A549 (cell line): ENCODE data around the gene GBA2. TPM values are rescaled to one million over a fixed set of nuclear protein-coding genes. Genes with fewer than 3 reads are reported as not detected.
A peak's percentile ranks its signal among the peaks of the same experiment; 100 is the strongest.

Experiments
- ATAC-seq, 2 experiments: fragments of 200-7000 bp in 1 of 2; fragments of >200 bp in 1 of 2; cut with Nextera tagmentation in 1 of 2; cut with Tn5 transposase in 1 of 2; 3 replicates each; pipeline versions ENCODE4 v1.8.0 to v1.9.1; 2018 to 2020; ENCODE audit warnings: mild to moderate bottlenecking in 1 of 2, moderate library complexity in 1 of 2
- CTCF ChIA-PET: fragments of 300-600 bp; sonication (Branson Sonifier 250); formaldehyde crosslinking; extraction: SDS; loops from one replicate; lab custom pipeline; 2021; ENCODE audit warnings: antibody characterized with exemption, inconsistent platforms; lab: Yijun Ruan, JAX
- POLR2A ChIA-PET: fragments of 350-600 bp; formaldehyde crosslinking; extraction: SDS; loops from one replicate; lab custom pipeline; 2021; ENCODE audit warnings: antibody characterized with exemption, inconsistent platforms; lab: Yijun Ruan, JAX
- DNase-seq, 2 experiments: peaks; one replicate each; pipeline versions ENCODE4 v3.0.0 to v3.0.0-alpha.2; 2011 to 2016; ENCODE audit warnings: low read depth in 1 of 2, low spot score in 1 of 2
- FAIRE-seq: peaks from 2 replicates; lab custom pipeline; 2011; peaks lifted over from hg19 to GRCh38; lab: Jason Lieb, UNC
- H3K27ac ChIP-seq, 2 experiments: fragments of >200 bp; sonication (Bioruptor Twin); formaldehyde crosslinking; 3 replicates each; pipeline ENCODE4 v1.5.1; 2016 to 2017
- H3K4me1 ChIP-seq: fragments of >200 bp; sonication (Bioruptor Twin); formaldehyde crosslinking; 3 replicates; pipeline ENCODE4 v1.6.1; 2016
- H3K4me2 ChIP-seq: fragments of >200 bp; sonication (Bioruptor Twin); formaldehyde crosslinking; 3 replicates; pipeline ENCODE4 v1.6.1; 2016
- H3K4me3 ChIP-seq: fragments of >200 bp; sonication (Bioruptor Twin); formaldehyde crosslinking; 3 replicates; pipeline ENCODE4 v1.5.1; 2016
- H3K9me3 ChIP-seq: fragments of >200 bp; sonication (Bioruptor Twin); formaldehyde crosslinking; 3 replicates; pipeline ENCODE4 v1.6.1; 2016
- BHLHE40 ChIP-seq: IDR thresholded peaks from 2 replicates; pipeline ENCODE4 v1.6.1; 2012; ENCODE audit warnings: low read depth, low read length, inconsistent platforms
- CHD2 ChIP-seq: fragments of 150-350 bp; IDR thresholded peaks from 2 replicates; pipeline ENCODE4 v1.6.1; 2014; ENCODE audit warnings: low read length; ENCODE audit not compliant: partially characterized antibody
- FOXS1 ChIP-seq: fragments of 250-450 bp; sonication (Bioruptor Pico); IDR thresholded peaks from 2 replicates; pipeline ENCODE4 v1.5.0; 2020; ENCODE audit warnings: mild to moderate bottlenecking, moderate library complexity
- HOXA7 ChIP-seq: fragments of 250-450 bp; sonication (Bioruptor Pico); IDR thresholded peaks from 2 replicates; pipeline ENCODE4 v1.5.0; 2020; ENCODE audit warnings: mild to moderate bottlenecking, moderate library complexity
- HOXB5 ChIP-seq: fragments of 250-450 bp; sonication (Bioruptor Pico); IDR thresholded peaks from 2 replicates; pipeline ENCODE4 v1.5.0; 2020; ENCODE audit warnings: mild to moderate bottlenecking, moderate library complexity
- NR3C1 ChIP-seq: fragments of >200 bp; sonication (Bioruptor Twin); formaldehyde crosslinking; IDR thresholded peaks from 3 replicates; pipeline ENCODE4 v1.6.1; 2017
- PHF8 ChIP-seq: fragments of 200-600 bp; sonication (generic); IDR thresholded peaks from 2 replicates; pipeline ENCODE4 v1.6.1; 2016; ENCODE audit warnings: low read depth, mild to moderate bottlenecking, antibody characterized with exemption, moderate library complexity, borderline replicate concordance
- POLR2AphosphoS2 ChIP-seq: conservative IDR thresholded peaks from 2 replicates; pipeline ENCODE4 v1.6.1; 2012; ENCODE audit warnings: low read length, improper control_type of control experiment, inconsistent platforms
- RAD21 ChIP-seq, 2 experiments: fragments of >200 bp in 1 of 2; sonication (Bioruptor Twin) in 1 of 2; formaldehyde crosslinking in 1 of 2; IDR thresholded peaks in 1 of 2; conservative IDR thresholded peaks in 1 of 2; 2 replicates in 1 of 2; 3 replicates in 1 of 2; pipeline ENCODE4 v1.6.1; 2012 to 2018; ENCODE audit warnings: inconsistent platforms in 1 of 2
- RARB ChIP-seq: fragments of 250-450 bp; sonication (Bioruptor Pico); IDR thresholded peaks from 2 replicates; pipeline ENCODE4 v1.8.0; 2021; ENCODE audit warnings: mild to moderate bottlenecking, moderate library complexity
- RFX5 ChIP-seq: fragments of 450-650 bp; IDR thresholded peaks from 2 replicates; pipeline ENCODE4 v1.7.1; 2014; ENCODE audit warnings: antibody characterized with exemption, mild to moderate bottlenecking, moderate library complexity
- SMC3 ChIP-seq: fragments of >200 bp; sonication (Bioruptor Twin); formaldehyde crosslinking; IDR thresholded peaks from 3 replicates; pipeline ENCODE4 v1.6.1; 2018; ENCODE audit warnings: inconsistent platforms
- TFCP2L1 ChIP-seq: fragments of 250-450 bp; sonication (Bioruptor Pico); IDR thresholded peaks from 2 replicates; pipeline ENCODE4 v1.5.0; 2021; ENCODE audit warnings: mild to moderate bottlenecking
- TP53 ChIP-seq: fragments of 250-450 bp; sonication (Bioruptor Pico); IDR thresholded peaks from 2 replicates; pipeline ENCODE4 v1.5.0; 2021; ENCODE audit warnings: mild to moderate bottlenecking, moderate library complexity
- WGBS: methylation state at CpG from one replicate; pipeline ENCODE4 v1.1.6; 2017; ENCODE audit errors: missing lambda C conversion rate; 5-methylcytosine and 5-hydroxymethylcytosine counted together
- polyA plus RNA-seq, 4 experiments: library from polyadenylated mRNA; depleted of rRNA in 3 of 4; stranded (reverse); fragments of >200 nt; fragmentation: RNase III in 1 of 4; extraction: RNeasy Plus Mini Kit Qiagen cat#74134 plus additional on column Dnase treatment in 1 of 4; gene quantifications; 2 replicates in 3 of 4; 3 replicates in 1 of 4; pipeline ENCODE4 v1.2.3, GENCODE V29; 2011 to 2017
- TF ChIP-seq, protein P1 (sequence below): fragments of 250-450 bp; sonication (Bioruptor Pico); IDR thresholded peaks from 2 replicates; pipeline ENCODE4 v1.5.0; 2021; ENCODE audit warnings: mild to moderate bottlenecking, moderate library complexity, borderline replicate concordance
- TF ChIP-seq, protein P2 (sequence below): IDR thresholded peaks from 2 replicates; pipeline ENCODE4 v1.6.1; 2012
- TF ChIP-seq, protein P3 (sequence below): IDR thresholded peaks from 2 replicates; pipeline ENCODE4 v1.6.1; 2012; ENCODE audit warnings: low read depth, borderline replicate concordance

GBA2 gene
- polyA plus RNA-seq, 2 of the 4 experiments (the other 2 are of a cell fraction), result 38.9 to 40.0 TPM

DNA sequence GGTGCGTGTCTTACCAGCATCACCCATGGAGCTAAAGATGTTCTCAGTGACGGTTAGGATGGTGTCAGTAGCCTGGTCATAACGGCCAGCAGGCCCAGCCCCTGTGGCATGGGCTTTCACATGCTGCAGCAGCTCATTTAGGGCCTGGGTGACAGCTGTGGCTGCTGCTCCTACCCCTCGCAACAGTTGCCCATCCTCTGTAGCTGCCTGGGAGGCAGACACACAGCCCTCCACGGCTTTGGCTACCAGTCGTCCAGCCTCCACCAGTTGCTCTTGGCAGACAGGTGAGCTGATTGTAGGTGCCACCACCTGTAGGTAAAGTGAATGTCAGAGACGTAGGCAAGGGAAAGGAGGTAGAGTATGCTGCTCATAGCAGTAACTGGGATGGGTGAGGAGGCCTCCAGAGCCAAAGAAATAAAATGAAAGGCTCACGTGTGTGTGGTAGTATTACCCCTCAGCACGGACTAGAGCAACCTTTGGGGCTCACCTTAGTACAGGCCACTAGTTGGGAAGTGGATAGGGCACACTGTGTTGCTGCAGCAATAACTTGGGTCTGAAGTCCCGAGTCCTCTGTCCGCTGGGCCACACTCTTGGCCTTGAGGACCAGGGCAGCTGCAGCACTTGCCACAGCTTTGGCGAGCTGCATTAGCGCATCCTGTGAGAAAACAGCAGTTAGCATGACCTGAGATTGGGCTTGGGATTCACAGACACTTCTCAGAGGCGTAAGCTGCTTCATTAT lies 31.7 kb downstream of the GBA2 start:
- DNase-seq, result no peak
- no peak for ATAC-seq
- no peak overlapping the region for H3K27ac ChIP-seq
- ChIA-PET POLR2A (interaction anchor here (0.8 to 0.9 kb wide), 2 partner anchors 15 to 52 kb away, joined by 3 read pairs; partner anchors contain the start of genes ARHGEF39 and CREB3), CTCF (interaction anchor here (0.6 to 32.5 kb wide), 6 partner anchors 1 to 68 kb away, joined by 4 to 758 read pairs (median 8); partner anchors contain the start of genes ARHGEF39, CREB3, TLN1 and TPM2)
- H3K9me3 ChIP-seq, result no peaks in the 10 kb centered on the region
- 90% methylated on average over 14 of the region's 14 CpGs for WGBS
- TF ChIP-seq, protein P1, sequence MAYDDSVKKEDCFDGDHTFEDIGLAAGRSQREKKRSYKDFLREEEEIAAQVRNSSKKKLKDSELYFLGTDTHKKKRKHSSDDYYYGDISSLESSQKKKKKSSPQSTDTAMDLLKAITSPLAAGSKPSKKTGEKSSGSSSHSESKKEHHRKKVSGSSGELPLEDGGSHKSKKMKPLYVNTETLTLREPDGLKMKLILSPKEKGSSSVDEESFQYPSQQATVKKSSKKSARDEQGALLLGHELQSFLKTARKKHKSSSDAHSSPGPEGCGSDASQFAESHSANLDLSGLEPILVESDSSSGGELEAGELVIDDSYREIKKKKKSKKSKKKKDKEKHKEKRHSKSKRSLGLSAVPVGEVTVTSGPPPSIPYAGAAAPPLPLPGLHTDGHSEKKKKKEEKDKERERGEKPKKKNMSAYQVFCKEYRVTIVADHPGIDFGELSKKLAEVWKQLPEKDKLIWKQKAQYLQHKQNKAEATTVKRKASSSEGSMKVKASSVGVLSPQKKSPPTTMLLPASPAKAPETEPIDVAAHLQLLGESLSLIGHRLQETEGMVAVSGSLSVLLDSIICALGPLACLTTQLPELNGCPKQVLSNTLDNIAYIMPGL, result no peak
- FAIRE-seq, result no peak
- no peak overlapping the region for H3K4me3 ChIP-seq
- H3K4me2 ChIP-seq, result no peak overlapping the region
- no peaks in the 10 kb centered on the region for H3K4me1 ChIP-seq

DNA sequence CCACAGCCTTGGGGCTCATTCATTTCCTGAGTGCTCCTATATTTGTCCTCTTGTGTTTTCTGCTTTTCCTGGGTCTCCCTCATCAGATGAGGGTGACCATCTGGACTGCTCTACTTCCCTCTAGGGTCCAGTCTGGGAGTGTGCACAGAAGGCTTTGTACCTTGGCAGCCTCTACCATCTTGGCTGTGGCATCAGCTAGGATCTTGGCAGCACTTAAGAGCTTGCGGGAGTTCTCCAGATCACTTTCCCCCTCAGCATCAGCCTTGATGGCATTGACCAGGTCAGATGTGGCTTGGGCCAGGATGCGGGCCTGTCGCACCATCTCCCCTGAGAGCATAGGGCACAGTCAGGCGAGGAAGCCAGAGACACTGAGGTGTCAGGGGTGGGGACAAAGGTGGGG lies 32.8 kb downstream of the GBA2 start:
- POLR2A ChIA-PET, result interaction anchor here (0.9 to 1.2 kb wide), 2 partner anchors 16 to 20 kb away, joined by 3 to 4 read pairs; partner anchors contain the start of gene CREB3
- no peak overlapping the region for H3K27ac ChIP-seq
- no peaks in the 10 kb centered on the region for H3K4me1 ChIP-seq
- no peak overlapping the region for H3K4me3 ChIP-seq
- no peak overlapping the region for H3K4me2 ChIP-seq
- TF ChIP-seq CHD2 (no peak), RARB (CRISPR knock-in tag) (no peak), RAD21 (conservative IDR thresholded peaks at IDR 0.05 in 1 of 2, IDR thresholded peaks at IDR 0.05 in 1 of 2) (peak in 1 of 2 experiments; percentile 17; a peak in 1 of 5 replicates), RFX5 (no peak)
- TF ChIP-seq, protein P2, sequence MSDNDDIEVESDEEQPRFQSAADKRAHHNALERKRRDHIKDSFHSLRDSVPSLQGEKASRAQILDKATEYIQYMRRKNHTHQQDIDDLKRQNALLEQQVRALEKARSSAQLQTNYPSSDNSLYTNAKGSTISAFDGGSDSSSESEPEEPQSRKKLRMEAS, result no peak
- TF ChIP-seq, protein P3, sequence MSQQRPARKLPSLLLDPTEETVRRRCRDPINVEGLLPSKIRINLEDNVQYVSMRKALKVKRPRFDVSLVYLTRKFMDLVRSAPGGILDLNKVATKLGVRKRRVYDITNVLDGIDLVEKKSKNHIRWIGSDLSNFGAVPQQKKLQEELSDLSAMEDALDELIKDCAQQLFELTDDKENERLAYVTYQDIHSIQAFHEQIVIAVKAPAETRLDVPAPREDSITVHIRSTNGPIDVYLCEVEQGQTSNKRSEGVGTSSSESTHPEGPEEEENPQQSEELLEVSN, result no peak
- FAIRE-seq, result no peak
- no peaks in the 10 kb centered on the region for H3K9me3 ChIP-seq
- peak; percentile 51 to 64; a peak in 4 of 6 replicates for ATAC-seq
- peak in 1 of 2 experiments; percentile 37 for DNase-seq
- WGBS, result 100% methylated on average over 3 of the region's 4 CpGs
- CTCF ChIA-PET, result interaction anchor here (2.4 to 32.5 kb wide), 3 partner anchors 2 to 56 kb away, joined by 7 to 758 read pairs (median 758); partner anchors contain the start of genes CREB3, TLN1 and TPM2

DNA sequence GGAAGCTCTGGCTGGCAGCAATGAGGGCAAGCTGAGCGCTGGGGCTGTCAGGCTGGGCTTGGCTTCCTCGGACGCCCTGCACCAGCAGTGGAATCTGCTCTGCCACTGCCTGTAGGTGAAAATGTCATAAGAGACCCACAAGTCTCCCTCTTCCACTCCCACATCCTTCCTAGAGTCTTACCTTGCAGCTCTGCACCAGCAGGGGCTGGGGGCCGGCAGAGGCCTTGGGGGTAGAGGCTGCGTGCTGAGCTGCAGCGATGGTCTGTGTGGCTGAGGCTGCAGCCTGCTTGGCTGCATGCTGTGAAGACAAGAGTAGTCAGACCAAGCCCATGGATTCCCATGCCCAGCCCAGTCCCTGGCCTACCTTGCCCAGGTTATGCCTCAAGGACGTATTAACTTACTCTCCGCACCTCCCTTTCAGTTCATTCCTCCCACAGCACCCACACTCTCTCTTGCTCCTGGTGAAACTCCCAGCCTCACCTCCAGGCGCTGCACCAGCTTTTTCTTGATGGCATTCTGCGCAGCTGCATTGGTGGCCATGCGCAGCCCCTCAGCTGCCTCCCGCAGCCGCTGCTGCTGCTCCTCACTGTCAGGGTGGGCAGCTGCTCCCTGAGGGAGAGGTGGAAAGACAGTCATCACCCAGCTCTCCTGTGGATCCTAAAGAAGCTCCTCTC lies 34.3 kb downstream of the GBA2 start:
- POLR2A ChIA-PET, result interaction anchor here (0.6 to 1.2 kb wide), 4 partner anchors 13 to 1861 kb away, joined by 3 to 5 read pairs (median 4); partner anchors contain the start of genes ARHGEF39, CREB3 and TLN1
- 95% methylated on average over 13 of the region's 13 CpGs for WGBS

More for the DNA sequence above, 34.3 kb downstream of the GBA2 start:
- CTCF ChIA-PET, result interaction anchor here (1.1 to 32.5 kb wide), 6 partner anchors 3 to 54 kb away, joined by 4 to 758 read pairs (median 6); partner anchors contain the start of genes CREB3, TLN1 and TPM2
- Histone ChIP-seq H3K4me3 (no peak overlapping the region), H3K4me1 (no peaks in the 10 kb centered on the region), H3K9me3 (no peaks in the 10 kb centered on the region), H3K27ac (no peak overlapping the region), H3K4me2 (no peak overlapping the region)
- TF ChIP-seq POLR2AphosphoS2, result no peak
- no peak for TF ChIP-seq RFX5
- TF ChIP-seq TP53 (CRISPR knock-in tag), result no peak
- no peak for TF ChIP-seq FOXS1 (CRISPR knock-in tag)
- no peak for TF ChIP-seq HOXA7 (CRISPR knock-in tag)
- TF ChIP-seq NR3C1, result no peak
- no peak for TF ChIP-seq SMC3
- no peak for TF ChIP-seq BHLHE40
- no peak for TF ChIP-seq PHF8
- no peak for TF ChIP-seq HOXB5 (CRISPR knock-in tag)
- TF ChIP-seq TFCP2L1 (CRISPR knock-in tag), result no peak
- TF ChIP-seq, protein P3, result no peak
- no peak for DNase-seq
- FAIRE-seq, result no peak
- no peak for ATAC-seq
